Subcutaneous abdominal adipose tissue (tissue), 5 donors: ENCODE data around the gene NEUROG1.
A peak's percentile ranks its signal among the peaks of the same experiment; 100 is the strongest.

Experiments used
- H3K27ac ChIP-seq: one replicate; pipeline ENCODE4 v1.7.0; 2013; ENCODE audit warnings: low read depth, mild to moderate bottlenecking, inconsistent platforms, low read length, moderate library complexity
- H3K27me3 ChIP-seq, 5 donors: one replicate each; pipeline ENCODE4 v1.7.0; 2013; ENCODE audit warnings: low read length in 5 of 5, inconsistent platforms in 1 of 5; ENCODE audit not compliant: control insufficient read depth in 5 of 5, insufficient read depth in 4 of 5
- H3K36me3 ChIP-seq, 5 donors: one replicate each; pipeline ENCODE4 v1.7.0; 2013; ENCODE audit warnings: low read length in 5 of 5; ENCODE audit not compliant: control insufficient read depth in 5 of 5, insufficient read depth in 5 of 5
- H3K4me1 ChIP-seq, 5 donors: one replicate each; pipeline ENCODE4 v1.7.0; 2013; ENCODE audit warnings: low read length in 5 of 5, mild to moderate bottlenecking in 3 of 5, moderate library complexity in 1 of 5; ENCODE audit not compliant: control insufficient read depth in 5 of 5, insufficient read depth in 5 of 5
- H3K4me3 ChIP-seq, 5 donors: one replicate each; pipeline ENCODE4 v1.7.0; 2013; ENCODE audit warnings: low read length in 5 of 5, low read depth in 1 of 5
- H3K9ac ChIP-seq, 5 donors: one replicate each; pipeline ENCODE4 v1.7.0; 2013; ENCODE audit warnings: low read length in 5 of 5, mild to moderate bottlenecking in 4 of 5, moderate library complexity in 3 of 5
- H3K9me3 ChIP-seq, 5 donors: one replicate each; pipeline ENCODE4 v1.7.0; 2013; ENCODE audit warnings: low read length in 5 of 5; ENCODE audit not compliant: control insufficient read depth in 5 of 5
- donor health status: healthy.
- donor health status: healthy.
- donor health status: healthy.
- donor health status: healthy.
- donor health status: healthy.

Gene NEUROG1

GRCh38 chr5:135490245-135491037, 45.3 kb downstream of the NEUROG1 start:
- Histone ChIP-seq H3K4me1 (peaks cover 3 to 36% (median 25%) of the 10 kb centered on the region in 5 donors), H3K27ac (no peak overlapping the region), H3K36me3 (no peaks in the 10 kb centered on the region), H3K4me3 (peak overlapping the region in 4 of 5 donors; percentile 22 to 65 (median 46)), H3K9me3 (no peaks in the 10 kb centered on the region), H3K27me3 (peaks cover 15 to 61% (median 60%) of the 10 kb centered on the region in 5 donors), H3K9ac (no peak overlapping the region)

GRCh38 chr5:135489466-135490244, 46.1 kb downstream of the NEUROG1 start:
- peaks cover 15 to 62% (median 60%) of the 10 kb centered on the region in 5 donors for H3K27me3 ChIP-seq
- H3K9me3 ChIP-seq, result no peaks in the 10 kb centered on the region
- peaks cover 3 to 36% (median 25%) of the 10 kb centered on the region in 5 donors for H3K4me1 ChIP-seq
- H3K4me3 ChIP-seq, result peak overlapping the region; percentile 49 to 66 (median 57)
- no peak overlapping the region for H3K9ac ChIP-seq
- H3K27ac ChIP-seq, result no peak overlapping the region
- no peaks in the 10 kb centered on the region for H3K36me3 ChIP-seq

GRCh38 chr5:135488727-135489465, 46.9 kb downstream of the NEUROG1 start:
- Histone ChIP-seq H3K4me1 (peaks cover 3 to 33% (median 23%) of the 10 kb centered on the region in 5 donors), H3K27ac (no peak overlapping the region), H3K27me3 (peaks cover 15 to 62% (median 60%) of the 10 kb centered on the region in 5 donors), H3K4me3 (peak overlapping the region; percentile 42 to 65 (median 51)), H3K9ac (peak overlapping the region in 1 of 5 donors; percentile 7), H3K9me3 (no peaks in the 10 kb centered on the region), H3K36me3 (no peaks in the 10 kb centered on the region)

- no peak overlapping the region for H3K9ac ChIP-seq
- peaks cover 0 to 24% (median 21%) of the 10 kb centered on the region in 5 donors for H3K4me1 ChIP-seq
- no peak overlapping the region for H3K27ac ChIP-seq
- H3K27me3 ChIP-seq, result peaks cover 15 to 62% (median 60%) of the 10 kb centered on the region in 5 donors
- H3K36me3 ChIP-seq, result no peaks in the 10 kb centered on the region
- H3K9me3 ChIP-seq, result no peaks in the 10 kb centered on the region
- no peak overlapping the region for H3K4me3 ChIP-seq
These were observed 47.8 kb downstream of the NEUROG1 start for GRCh38 chr5:135487839-135488514.

- peaks cover 15 to 59% (median 57%) of the 10 kb centered on the region in 5 donors for H3K27me3 ChIP-seq
- H3K4me1 ChIP-seq, result peaks cover 0 to 24% (median 21%) of the 10 kb centered on the region in 5 donors
- H3K4me3 ChIP-seq, result no peak overlapping the region
- no peak overlapping the region for H3K9ac ChIP-seq
- no peaks in the 10 kb centered on the region for H3K36me3 ChIP-seq
- no peaks in the 10 kb centered on the region for H3K9me3 ChIP-seq
- H3K27ac ChIP-seq, result no peak overlapping the region
These were observed 48.7 kb downstream of the NEUROG1 start for GRCh38 chr5:135487037-135487395.

GRCh38 chr5:135486131-135487036, 49.4 kb downstream of the NEUROG1 start:
- H3K9ac ChIP-seq, result no peak overlapping the region
- H3K27me3 ChIP-seq, result peaks cover 15 to 53% (median 53%) of the 10 kb centered on the region in 5 donors
- no peak overlapping the region for H3K4me3 ChIP-seq
- no peaks in the 10 kb centered on the region for H3K9me3 ChIP-seq
- H3K4me1 ChIP-seq, result peaks cover 0 to 24% (median 21%) of the 10 kb centered on the region in 5 donors
- no peaks in the 10 kb centered on the region for H3K36me3 ChIP-seq
- H3K27ac ChIP-seq, result no peak overlapping the region

GRCh38 chr5:135484674-135485086, 51.1 kb downstream of the NEUROG1 start:
- Histone ChIP-seq H3K27me3 (peaks cover 14 to 41% (median 36%) of the 10 kb centered on the region in 5 donors), H3K27ac (no peak overlapping the region), H3K4me1 (peaks cover 0 to 15% (median 12%) of the 10 kb centered on the region in 5 donors), H3K9me3 (no peaks in the 10 kb centered on the region), H3K4me3 (no peak overlapping the region), H3K36me3 (no peaks in the 10 kb centered on the region), H3K9ac (no peak overlapping the region)
